IPS-20b (cell line): ENCODE results near the gene HOXD9.

Experiments
- H3K27ac ChIP-seq: one replicate; pipeline ENCODE4 v1.5.1; 2013; ENCODE audit warnings: low read length
- H3K27me3 ChIP-seq: 2 replicates; pipeline ENCODE4 v1.6.1; 2013; ENCODE audit warnings: mild to moderate bottlenecking, low read length, inconsistent platforms; ENCODE audit not compliant: insufficient read depth
- H3K36me3 ChIP-seq: 2 replicates; pipeline ENCODE4 v1.6.1; 2013; ENCODE audit warnings: low read depth, mild to moderate bottlenecking, inconsistent platforms, low read length, moderate library complexity; ENCODE audit not compliant: insufficient read depth
- H3K4me1 ChIP-seq: 2 replicates; pipeline ENCODE4 v1.6.1; 2013; ENCODE audit warnings: mild to moderate bottlenecking, control low read depth, inconsistent platforms, low read length, moderate library complexity; ENCODE audit not compliant: insufficient read depth
- H3K4me3 ChIP-seq: 2 replicates; pipeline ENCODE4 v1.5.1; 2013; ENCODE audit warnings: mild to moderate bottlenecking, low read length, inconsistent platforms
- H3K9ac ChIP-seq: 2 replicates; pipeline ENCODE4 v1.6.1; 2013; ENCODE audit warnings: low read depth, mild to moderate bottlenecking, inconsistent platforms, low read length, moderate library complexity
- H3K9me3 ChIP-seq: 2 replicates; pipeline ENCODE4 v1.6.1; 2013; ENCODE audit warnings: mild to moderate bottlenecking, low read depth, low read length, inconsistent platforms; ENCODE audit not compliant: insufficient read depth

The HOXD9 gene

DNA sequence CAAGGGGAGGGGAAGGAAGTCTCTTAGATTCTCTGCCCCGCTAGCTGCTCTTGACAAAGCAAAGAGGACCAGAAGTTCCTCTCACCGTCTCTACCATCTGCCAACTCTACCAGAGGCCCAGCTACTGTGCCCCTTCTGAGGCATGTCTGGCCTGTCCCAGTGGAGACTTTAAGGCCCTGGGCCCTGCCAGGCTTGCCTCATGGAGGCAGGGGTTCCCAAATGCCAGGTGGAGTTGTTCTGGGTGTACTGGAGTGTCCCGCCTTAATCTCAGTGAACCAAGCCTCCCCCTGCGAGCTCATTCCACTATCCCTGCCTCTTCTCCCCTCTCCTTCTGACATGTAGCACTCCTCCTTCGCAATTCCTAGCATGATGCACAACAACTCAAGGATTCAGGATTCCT lies 20.7 kb upstream of the HOXD9 start:
- no peak overlapping the region for H3K9ac ChIP-seq
- peaks cover 100% of the 10 kb centered on the region for H3K27me3 ChIP-seq
- peaks cover 6% of the 10 kb centered on the region; the same call in 1 of the 2 replicates for H3K4me1 ChIP-seq

DNA sequence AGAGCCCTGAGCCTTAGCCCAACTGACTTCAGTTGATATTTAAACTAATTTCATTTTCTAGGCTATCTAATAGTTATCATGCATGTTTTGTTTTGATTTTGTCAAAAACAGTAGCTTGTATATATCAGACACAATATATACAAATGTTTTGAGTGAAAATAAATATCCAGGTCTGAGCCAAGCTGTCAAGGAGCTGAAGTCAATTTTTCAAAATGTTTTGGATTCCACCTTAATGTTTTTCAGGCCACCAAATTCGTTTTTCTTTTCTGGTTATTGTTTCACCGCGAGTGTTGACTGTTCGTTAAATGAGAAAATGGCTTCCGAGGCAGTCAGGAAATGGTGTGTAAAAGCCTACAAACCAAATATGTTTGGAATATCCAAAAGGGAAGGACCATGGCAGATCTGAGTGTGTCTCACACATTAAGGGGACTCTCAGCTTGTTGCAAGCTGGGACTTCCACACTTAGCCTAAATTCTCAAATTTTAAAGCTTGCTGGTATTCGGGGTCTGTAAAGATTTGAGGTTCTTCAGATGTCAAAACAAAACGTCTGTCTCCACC lies 20.1 kb upstream of the HOXD9 start:
- H3K4me3 ChIP-seq = no peak overlapping the region

More for the DNA sequence above, 20.7 kb upstream of the HOXD9 start:
- Histone ChIP-seq H3K9me3 (peaks cover 12% of the 10 kb centered on the region; the same call in 1 of the 2 replicates), H3K36me3 (no peaks in the 10 kb centered on the region), H3K4me3 (no peak overlapping the region), H3K27ac (no peak overlapping the region)

DNA sequence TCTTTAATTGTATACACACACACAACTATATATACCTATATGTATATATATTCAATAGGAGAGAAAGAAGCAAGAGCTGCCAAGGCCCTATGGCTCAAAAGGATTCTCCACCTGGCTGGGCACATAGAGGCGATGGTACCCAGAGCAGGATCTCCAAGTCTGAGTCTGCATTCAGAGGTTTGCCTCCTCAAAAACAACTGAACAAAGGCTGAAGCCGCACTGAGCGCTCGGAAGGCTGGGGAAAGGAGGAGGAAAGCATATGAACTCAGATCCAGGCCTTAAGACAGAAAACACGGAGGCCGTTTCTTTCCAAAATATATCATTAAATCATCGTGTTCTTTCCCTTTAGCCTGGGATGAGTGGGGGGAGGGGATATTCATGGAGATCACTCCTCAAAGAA lies 19.3 kb upstream of the HOXD9 start:
- Histone ChIP-seq H3K27ac (no peak overlapping the region), H3K4me1 (no peaks in the 10 kb centered on the region; the same call in 1 of the 2 replicates), H3K4me3 (no peak overlapping the region), H3K27me3 (peaks cover 100% of the 10 kb centered on the region), H3K9me3 (peaks cover 12% of the 10 kb centered on the region; the same call in 1 of the 2 replicates), H3K9ac (no peak overlapping the region), H3K36me3 (no peaks in the 10 kb centered on the region)

More for the DNA sequence above, 20.1 kb upstream of the HOXD9 start:
- peaks cover 5% of the 10 kb centered on the region; the same call in 1 of the 2 replicates for H3K4me1 ChIP-seq
- H3K9me3 ChIP-seq = peaks cover 12% of the 10 kb centered on the region; the same call in 1 of the 2 replicates
- H3K27me3 ChIP-seq = peaks cover 100% of the 10 kb centered on the region
- H3K36me3 ChIP-seq = no peaks in the 10 kb centered on the region
- H3K27ac ChIP-seq = no peak overlapping the region
- no peak overlapping the region for H3K9ac ChIP-seq

DNA sequence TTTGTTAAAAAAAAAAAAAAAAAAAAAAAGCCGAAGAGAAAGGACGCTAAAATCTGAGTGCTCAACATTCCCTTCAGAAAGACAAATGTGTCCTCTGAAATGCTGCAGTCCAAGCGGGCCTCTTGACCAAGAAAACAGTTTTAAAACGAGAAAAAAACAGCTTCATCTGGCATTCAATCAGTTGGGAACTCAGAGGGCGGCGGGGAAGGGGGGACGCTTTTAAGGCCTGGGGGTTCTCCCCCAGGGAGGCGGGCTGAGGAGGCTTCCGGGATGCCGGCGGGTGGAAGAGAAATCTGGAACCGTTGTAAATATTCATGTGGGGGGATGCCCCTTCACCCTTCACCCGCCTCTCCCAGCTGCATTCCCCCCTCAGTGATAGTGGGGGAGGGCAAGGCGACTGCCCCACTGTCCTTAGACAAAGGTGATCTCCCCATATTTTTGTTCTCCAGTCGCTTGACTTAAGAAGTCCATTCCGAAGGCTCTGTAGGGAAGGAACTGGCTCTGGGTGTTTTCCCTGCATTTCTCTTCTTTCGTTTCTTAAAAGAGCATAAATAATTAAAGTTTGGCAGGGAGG lies 18.7 kb upstream of the HOXD9 start:
- Histone ChIP-seq H3K4me3 (no peak overlapping the region), H3K36me3 (no peaks in the 10 kb centered on the region), H3K4me1 (no peaks in the 10 kb centered on the region), H3K9ac (no peak overlapping the region), H3K9me3 (peaks cover 10% of the 10 kb centered on the region; the same call in 1 of the 2 replicates), H3K27me3 (peaks cover 100% of the 10 kb centered on the region), H3K27ac (no peak overlapping the region)

DNA sequence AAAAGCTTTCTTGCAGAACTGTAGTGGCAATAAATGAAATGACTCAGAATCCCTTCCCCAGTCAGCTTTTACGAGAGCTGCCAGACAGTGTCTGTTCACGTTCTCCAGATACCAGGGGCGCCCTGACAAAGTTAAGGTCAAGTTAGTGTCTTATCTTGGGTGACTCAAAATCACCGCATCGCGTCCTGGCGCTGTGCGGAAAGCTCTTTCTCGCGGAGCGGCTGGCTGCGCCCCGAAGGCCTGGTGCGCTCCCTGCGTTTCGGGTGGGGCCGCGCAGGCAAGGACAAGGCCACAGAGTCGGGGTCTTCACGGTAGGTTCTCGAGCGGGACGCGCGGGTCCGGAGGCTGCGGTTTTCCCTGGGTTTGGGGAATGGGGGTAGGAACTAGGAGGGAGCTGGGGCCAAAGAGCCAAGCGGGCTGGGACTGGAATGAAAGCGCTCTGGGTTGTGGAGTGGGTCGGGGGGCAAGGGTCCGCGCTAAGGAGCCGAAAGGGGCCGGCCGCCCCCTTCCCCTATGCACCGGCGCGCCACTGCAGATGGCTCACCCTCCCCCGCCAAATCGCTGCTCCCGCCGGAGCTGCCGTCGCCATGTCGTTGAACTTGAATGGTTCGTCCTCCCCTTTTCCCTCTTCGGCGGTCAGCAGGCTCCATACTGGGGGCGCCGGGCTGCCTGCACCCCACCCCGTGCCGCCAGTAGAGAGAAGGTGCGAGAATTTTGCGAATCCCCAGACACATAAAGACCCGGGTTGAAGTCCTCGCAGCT lies 18.0 kb upstream of the HOXD9 start:
- H3K4me3 ChIP-seq = no peak overlapping the region; the same call in 1 of the 2 replicates
- peaks cover 6% of the 10 kb centered on the region; the same call in 1 of the 2 replicates for H3K9me3 ChIP-seq
- no peaks in the 10 kb centered on the region for H3K4me1 ChIP-seq
- H3K36me3 ChIP-seq = no peaks in the 10 kb centered on the region
- no peak overlapping the region for H3K27ac ChIP-seq
- H3K9ac ChIP-seq = no peak overlapping the region
- H3K27me3 ChIP-seq = peaks cover 100% of the 10 kb centered on the region

DNA sequence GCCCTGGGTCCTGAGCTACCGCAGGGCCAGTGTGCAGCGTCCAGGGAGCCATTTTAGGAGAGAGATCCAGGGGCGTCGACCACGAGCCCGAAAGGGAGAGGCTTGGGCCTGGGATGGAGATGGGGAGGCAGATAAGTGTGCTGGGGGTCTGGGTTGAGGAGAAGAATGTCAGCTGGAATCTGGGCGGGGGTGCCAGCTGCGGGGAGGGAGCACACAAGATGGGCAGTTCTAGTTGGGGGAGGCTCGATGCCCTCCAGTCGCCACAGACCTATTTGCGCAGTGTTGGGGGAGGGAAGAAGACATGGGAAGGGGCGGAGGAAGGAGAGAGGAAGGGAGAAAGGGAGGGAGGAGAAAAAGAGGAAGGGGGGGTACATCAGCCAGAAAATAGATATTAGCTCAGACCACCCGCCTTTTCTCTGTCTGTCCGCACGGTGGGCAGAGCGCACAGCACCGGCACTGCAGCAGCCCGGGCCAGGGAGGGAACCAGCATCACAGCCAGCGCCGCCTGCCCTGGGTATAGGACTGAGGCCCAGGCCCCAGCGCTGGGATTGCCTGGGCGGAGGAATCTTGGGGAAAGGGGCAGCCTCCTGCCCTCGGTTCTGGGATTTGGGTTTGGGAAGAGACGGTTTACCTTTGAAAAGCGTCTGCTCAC lies 17.3 kb upstream of the HOXD9 start:
- no peak overlapping the region for H3K9ac ChIP-seq
- H3K4me3 ChIP-seq = no peak overlapping the region; the same call in 1 of the 2 replicates
- H3K9me3 ChIP-seq = peaks cover 5% of the 10 kb centered on the region; the same call in 1 of the 2 replicates
- H3K27ac ChIP-seq = no peak overlapping the region
- H3K4me1 ChIP-seq = no peaks in the 10 kb centered on the region
- H3K36me3 ChIP-seq = no peaks in the 10 kb centered on the region
- H3K27me3 ChIP-seq = peaks cover 100% of the 10 kb centered on the region

DNA sequence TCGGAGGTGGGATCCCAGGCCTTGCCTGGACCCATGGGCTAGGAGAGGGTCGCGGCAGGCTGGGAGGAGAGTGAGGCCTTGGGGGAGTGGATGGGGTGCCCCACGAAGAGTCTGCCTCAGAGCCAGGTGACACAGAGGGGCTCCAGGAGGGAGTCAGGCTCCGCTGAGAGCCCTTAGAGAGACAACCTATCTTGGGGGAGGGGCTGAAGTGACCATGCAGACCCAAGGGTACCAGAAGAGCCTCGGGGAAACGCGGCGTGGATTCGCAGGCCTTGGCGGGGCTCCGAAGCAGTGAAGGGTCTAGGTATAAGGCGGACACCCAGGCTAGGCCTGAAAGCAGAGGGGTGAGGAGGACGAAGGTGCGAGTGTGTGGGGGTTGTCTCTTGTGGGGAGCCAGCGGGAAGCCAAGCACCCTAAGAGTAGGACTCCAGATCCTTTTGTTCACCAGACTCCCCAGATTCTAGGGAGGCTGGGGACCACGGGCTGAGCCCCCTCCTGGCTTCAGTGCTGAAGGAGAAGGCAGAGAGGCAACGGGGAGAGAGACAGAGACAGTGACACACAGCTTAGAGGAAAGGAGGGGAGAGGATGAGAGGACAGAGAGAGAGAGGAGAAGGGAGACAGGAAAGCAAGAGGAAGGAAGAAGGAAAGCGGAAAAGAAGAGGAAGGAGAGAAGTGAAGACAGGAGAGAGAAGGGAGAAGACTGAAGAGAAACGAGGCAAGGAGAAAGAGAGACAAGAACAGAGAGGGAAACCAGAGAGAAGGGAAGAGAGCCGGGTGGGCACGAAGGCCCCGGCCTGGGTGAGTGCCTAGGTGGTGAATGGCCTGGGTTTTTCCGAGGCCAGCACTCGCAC lies 16.6 kb upstream of the HOXD9 start:
- Histone ChIP-seq H3K4me1 (no peaks in the 10 kb centered on the region), H3K27me3 (peaks cover 100% of the 10 kb centered on the region), H3K4me3 (no peak overlapping the region), H3K27ac (no peak overlapping the region), H3K36me3 (no peaks in the 10 kb centered on the region), H3K9ac (no peak overlapping the region), H3K9me3 (no peaks in the 10 kb centered on the region; the same call in 1 of the 2 replicates)

DNA sequence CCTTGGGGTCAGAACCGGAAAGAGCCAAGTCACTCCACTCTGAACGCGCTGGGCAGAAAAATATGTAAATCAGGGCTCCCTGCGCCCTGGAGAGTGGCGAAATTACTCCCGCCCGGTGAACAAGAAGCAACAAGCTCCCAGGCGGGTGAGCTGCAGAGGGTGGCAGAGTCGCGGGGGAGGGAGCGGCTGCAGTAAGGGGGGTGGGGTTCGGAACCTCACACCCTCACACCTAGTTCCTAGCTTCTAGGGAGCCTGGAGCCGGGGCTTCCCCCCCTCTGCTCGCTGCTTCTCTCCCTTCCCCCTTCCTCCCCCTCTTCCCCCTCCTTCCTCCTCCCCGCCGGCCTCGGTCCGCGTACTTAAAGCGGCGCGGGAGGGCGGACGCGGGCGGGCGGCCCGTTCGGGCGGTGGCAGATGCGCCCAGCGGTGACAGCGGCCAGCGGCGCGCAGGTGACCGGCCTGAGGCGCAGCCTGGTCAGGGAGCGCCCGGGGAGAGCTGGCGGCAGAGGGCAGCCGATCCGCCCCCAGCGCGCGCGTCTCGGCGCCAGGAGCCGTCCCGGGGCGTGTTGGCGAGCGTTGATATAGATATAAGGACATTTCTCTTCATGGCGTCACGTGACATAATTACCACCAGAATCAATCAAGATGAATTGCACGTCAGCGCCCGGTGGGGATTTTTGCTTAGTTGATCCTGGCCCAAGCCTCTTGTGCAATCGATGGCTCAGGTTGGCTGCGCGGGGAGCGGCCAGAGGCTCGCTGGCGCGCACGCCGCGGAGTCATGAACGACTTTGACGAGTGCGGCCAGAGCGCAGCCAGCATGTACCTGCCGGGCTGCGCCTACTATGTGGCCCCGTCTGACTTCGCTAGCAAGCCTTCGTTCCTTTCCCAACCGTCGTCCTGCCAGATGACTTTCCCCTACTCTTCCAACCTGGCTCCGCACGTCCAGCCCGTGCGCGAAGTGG lies 15.7 kb upstream of the HOXD9 start, which contains the start of gene HOXD11:
Gene HOXD11 (plus strand): TSS at position 700 of the 959 bp plus-strand sequence. CDS start 76 bp downstream, at position 776.
- no peaks in the 10 kb centered on the region; the same call in 1 of the 2 replicates for H3K9me3 ChIP-seq
- no peak within 1 kb of the TSS for H3K27ac ChIP-seq
- H3K36me3 ChIP-seq = no peaks in the 10 kb centered on the region
- H3K4me3 ChIP-seq = no peak within 1 kb of the TSS; the same call in 1 of the 2 replicates
- no peaks in the 10 kb centered on the region for H3K4me1 ChIP-seq
- H3K9ac ChIP-seq = no peak within 1 kb of the TSS
- H3K27me3 ChIP-seq = peaks cover 100% of the 10 kb centered on the region

DNA sequence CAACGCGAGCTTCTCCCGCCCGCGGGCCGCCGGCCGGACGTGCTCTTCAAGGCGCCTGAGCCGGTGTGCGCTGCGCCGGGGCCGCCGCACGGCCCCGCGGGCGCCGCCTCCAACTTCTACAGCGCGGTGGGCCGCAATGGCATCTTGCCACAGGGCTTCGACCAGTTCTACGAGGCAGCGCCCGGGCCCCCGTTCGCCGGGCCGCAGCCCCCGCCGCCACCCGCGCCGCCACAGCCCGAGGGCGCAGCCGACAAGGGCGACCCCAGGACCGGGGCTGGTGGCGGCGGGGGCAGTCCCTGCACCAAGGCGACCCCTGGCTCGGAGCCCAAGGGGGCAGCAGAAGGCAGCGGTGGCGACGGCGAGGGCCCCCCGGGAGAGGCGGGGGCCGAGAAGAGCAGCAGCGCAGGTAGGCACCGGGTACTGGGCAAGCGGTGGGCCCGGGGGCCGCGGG lies 14.8 kb upstream of the HOXD9 start:
- Histone ChIP-seq H3K27ac (no peak overlapping the region), H3K36me3 (no peaks in the 10 kb centered on the region), H3K27me3 (peaks cover 100% of the 10 kb centered on the region), H3K4me3 (no peak overlapping the region), H3K9ac (no peak overlapping the region), H3K4me1 (no peaks in the 10 kb centered on the region), H3K9me3 (no peaks in the 10 kb centered on the region; the same call in 1 of the 2 replicates)
